K562 (cell line): Measurements from ENCODE around the gene RNASEH2A. TPM values are rescaled to one million over a fixed set of nuclear protein-coding genes. Genes with fewer than 3 reads are reported as not detected.
A peak's percentile ranks its signal among the peaks of the same experiment; 100 is the strongest.

Experiments used
- ATAC-seq: fragments of 200-7000 bp; cut with Tn5 transposase; 3 replicates; pipeline ENCODE4 v1.9.1; 2020; ENCODE audit warnings: moderate library complexity
- BruUV-seq: library from RNA; stranded (reverse); fragments of 400-500 nt; replicated peaks from 2 replicates; lab custom pipeline; 2021; lab: Mats Ljungman, UMichigan
- CTCF ChIA-PET: fragments of 300-600 bp; formaldehyde crosslinking; extraction: SDS; loops from one replicate; lab custom pipeline; 2021; ENCODE audit warnings: low intra/inter-chr PET ratio; lab: Yijun Ruan, JAX
- POLR2A ChIA-PET: fragments of 300-600, 350-650 bp; sonication (Branson Sonifier 250); formaldehyde crosslinking; extraction: SDS; loops from one replicate; lab custom pipeline; 2021; ENCODE audit warnings: antibody characterized with exemption, inconsistent platforms; lab: Yijun Ruan, JAX
- DNase-seq, 4 experiments: peaks; one replicate each; pipeline versions ENCODE4 v3.0.0 to v3.0.0-alpha.2; 2011 to 2018; ENCODE audit warnings: low spot score in 3 of 4, mixed read lengths in 3 of 4; ENCODE audit errors: extremely low read depth in 1 of 4
- FAIRE-seq: peaks from 2 replicates; lab custom pipeline; 2011; peaks lifted over from hg19 to GRCh38; lab: Jason Lieb, UNC
- H2AFZ ChIP-seq: 2 replicates; pipeline ENCODE4 v1.6.0; 2011; ENCODE audit warnings: low read depth, low read length, control low read depth, inconsistent platforms
- H3K27ac ChIP-seq: fragments of 200-600 bp; 3 replicates; pipeline ENCODE4 v1.8.0; 2011; ENCODE audit warnings: low read depth, mild to moderate bottlenecking, control low read depth, inconsistent platforms, low read length, moderate library complexity, mixed read lengths; ENCODE audit errors: extremely low read depth
- H3K27me3 ChIP-seq, 2 experiments: fragments of 300-600 bp in 1 of 2; 2 replicates in 1 of 2; 3 replicates in 1 of 2; pipeline versions ENCODE4 v1.6.0 to v1.8.0; 2011; ENCODE audit warnings: inconsistent platforms in 2 of 2, low read length in 2 of 2, mild to moderate bottlenecking in 1 of 2, mixed read lengths in 1 of 2, moderate library complexity in 1 of 2; ENCODE audit not compliant: control insufficient read depth in 2 of 2, insufficient read depth in 2 of 2
- H3K36me3 ChIP-seq: fragments of 300-600 bp; 3 replicates; pipeline ENCODE4 v1.8.0; 2011; ENCODE audit warnings: mild to moderate bottlenecking, low read length, inconsistent platforms; ENCODE audit not compliant: control insufficient read depth, insufficient read depth
- H3K4me1 ChIP-seq, 2 experiments: fragments of 200-600 bp in 1 of 2; replicated peaks in 1 of 2; 2 replicates in 1 of 2; 3 replicates in 1 of 2; pipeline versions ENCODE4 v1.5.1 to v1.8.0; 2011; ENCODE audit warnings: inconsistent platforms in 2 of 2, low read length in 2 of 2, mild to moderate bottlenecking in 1 of 2, mixed read lengths in 1 of 2, moderate library complexity in 1 of 2; ENCODE audit not compliant: control insufficient read depth in 2 of 2, insufficient read depth in 2 of 2
- H3K4me2 ChIP-seq: 2 replicates; pipeline ENCODE4 v1.6.1; 2011; ENCODE audit warnings: low read length, control low read depth, inconsistent platforms, mixed read lengths; ENCODE audit not compliant: insufficient read depth
- H3K4me3 ChIP-seq: fragments of 200-600 bp; sonication (generic), shearing (Covaris generic); 2 replicates; pipeline ENCODE4 v1.5.1; 2016; ENCODE audit warnings: control low read depth, inconsistent platforms
- H3K79me2 ChIP-seq: fragments of 200-600 bp; 3 replicates; pipeline ENCODE4 v1.8.0; 2011; ENCODE audit warnings: low read length, inconsistent platforms; ENCODE audit not compliant: control insufficient read depth, insufficient read depth
- H3K9ac ChIP-seq, 2 experiments: 2 replicates each; pipeline versions ENCODE4 v1.6.0 to v1.6.1; 2011; ENCODE audit warnings: low read depth in 2 of 2, low read length in 2 of 2, control low read depth in 1 of 2, inconsistent platforms in 1 of 2, mild to moderate bottlenecking in 1 of 2, mixed read lengths in 1 of 2; ENCODE audit not compliant: insufficient read depth in 1 of 2
- H3K9me1 ChIP-seq: one replicate; pipeline ENCODE4 v1.6.0; 2011; ENCODE audit warnings: inconsistent platforms, mild to moderate bottlenecking, low read length, moderate library complexity; ENCODE audit not compliant: control insufficient read depth, insufficient read depth
- H3K9me3 ChIP-seq: replicated peaks from 2 replicates; pipeline ENCODE4 v1.5.1; 2011; ENCODE audit warnings: low read depth, low read length, inconsistent platforms; ENCODE audit not compliant: control insufficient read depth, insufficient read depth
- H4K20me1 ChIP-seq: replicated peaks from 2 replicates; pipeline ENCODE4 v1.6.1; 2011; ENCODE audit warnings: low read length, inconsistent platforms, mixed read lengths; ENCODE audit not compliant: control insufficient read depth, insufficient read depth
- ATF3 ChIP-seq, 2 experiments: fragments of 450-650 bp in 1 of 2; sonication (generic) in 1 of 2; formaldehyde crosslinking in 1 of 2; IDR thresholded peaks in 1 of 2; conservative IDR thresholded peaks in 1 of 2; 2 replicates each; pipeline versions ENCODE4 v1.6.1 to v1.8.1; 2016 to 2023; ENCODE audit warnings: mild to moderate bottlenecking in 2 of 2, moderate library complexity in 2 of 2, inconsistent platforms in 1 of 2, missing genetic modification reagents in 1 of 2
- CHD1 ChIP-seq: fragments of 200-600 bp; sonication (generic); IDR thresholded peaks from one replicate; pipeline ENCODE4 v1.6.1; 2012; ENCODE audit warnings: mild to moderate bottlenecking, moderate library complexity, low read length, inconsistent platforms
- DLX4 ChIP-seq: fragments of 250-450 bp; sonication (Bioruptor Pico); IDR thresholded peaks from 2 replicates; pipeline ENCODE4 v1.6.1; 2021; ENCODE audit warnings: mild to moderate bottlenecking
- HNRNPLL ChIP-seq: fragments of 200-400 bp; formaldehyde crosslinking; IDR thresholded peaks from 2 replicates; pipeline ENCODE4 v1.6.1; 2017; ENCODE audit warnings: low read length, low read depth, mild to moderate bottlenecking; ENCODE audit not compliant: poor library complexity, severe bottlenecking
- HOXB6 ChIP-seq: fragments of 250-450 bp; sonication (Bioruptor Pico); IDR thresholded peaks from 2 replicates; pipeline ENCODE4 v1.5.1; 2022; ENCODE audit warnings: mild to moderate bottlenecking, borderline replicate concordance
- KAT2B ChIP-seq: IDR thresholded peaks from one replicate; pipeline ENCODE4 v1.6.1; 2012; ENCODE audit warnings: low read depth, mild to moderate bottlenecking, control low read depth, inconsistent platforms, low read length, moderate library complexity
- MAFF ChIP-seq: IDR thresholded peaks from 2 replicates; pipeline ENCODE4 v1.6.1; 2012; ENCODE audit warnings: low read length, improper control_type of control experiment
- MCM7 ChIP-seq, 2 experiments: fragments of 450-650 bp; IDR thresholded peaks; 2 replicates each; pipeline ENCODE4 v1.6.1; 2016 to 2018
- RAD51 ChIP-seq: fragments of 450-650 bp; IDR thresholded peaks from 2 replicates; pipeline ENCODE4 v1.7.1; 2016; ENCODE audit warnings: low read depth, mild to moderate bottlenecking, borderline replicate concordance
- SIN3B ChIP-seq: fragments of 450-650 bp; IDR thresholded peaks from 2 replicates; pipeline ENCODE4 v1.6.1; 2017; ENCODE audit warnings: low read depth, mild to moderate bottlenecking, moderate library complexity
- ZNF24 ChIP-seq: fragments of 450-650 bp; IDR thresholded peaks from 2 replicates; pipeline ENCODE4 v1.6.1; 2016
- ZNF324 ChIP-seq: fragments of 250-450 bp; sonication (Bioruptor Pico); IDR thresholded peaks from 2 replicates; pipeline ENCODE4 v1.4.0; 2020; ENCODE audit warnings: mild to moderate bottlenecking
- ZNF561 ChIP-seq: fragments of 450-650 bp; formaldehyde crosslinking; conservative IDR thresholded peaks from 2 replicates; pipeline ENCODE4 v1.4.0; 2020; ENCODE audit warnings: mild to moderate bottlenecking, moderate library complexity
- ZNF76 ChIP-seq: fragments of 250-450 bp; sonication (Bioruptor Pico); IDR thresholded peaks from 2 replicates; pipeline ENCODE4 v1.4.0; 2020; ENCODE audit warnings: mild to moderate bottlenecking, moderate library complexity, borderline replicate concordance
- WGBS: fragments of 100-300 bp; shearing (Covaris generic); methylation state at CpG from one replicate; pipeline ENCODE4 v1.1.6; 2016; ENCODE audit warnings: low coverage, mixed read lengths; ENCODE audit not compliant: insufficient coverage; ENCODE audit errors: missing lambda C conversion rate; 5-methylcytosine and 5-hydroxymethylcytosine counted together
- in situ Hi-C: fragments of 300-500 bp; cut with MboI; formaldehyde crosslinking; loops from 4 replicates; pipeline ENCODE4 v1.15.0; 2018; ENCODE audit warnings: inconsistent platforms, mixed read lengths
- intact Hi-C: fragments of 100-400 bp; cut with micrococcal nuclease; formaldehyde crosslinking; loops from 2 replicates; pipeline ENCODE4 v1.14.2; 2022
- polyA plus RNA-seq, 8 experiments: library from polyadenylated mRNA; depleted of rRNA in 4 of 8; stranded (reverse) in 5 of 8; unstranded in 3 of 8; fragments of >200 nt; fragmentation: Nextera tagmentation in 2 of 8; fragmentation: Illumina TruSeq in 1 of 8; extraction: Ambion mirVana in 2 of 8; extraction: Trizol in 1 of 8; gene quantifications; 2 replicates each; pipeline versions ENCODE4 v1.2.1 to v1.2.3, GENCODE V29; 2011 to 2014; ENCODE audit warnings: inconsistent platforms in 1 of 8, missing spikeins in 1 of 8
- total RNA-seq, 7 experiments: library from RNA; depleted of rRNA in 6 of 7; stranded (reverse); fragments of >200 nt in 6 of 7; fragmentation: Illumina TruSeq in 2 of 7; extraction: Trizol in 2 of 7; gene quantifications; 2 replicates each; pipeline versions ENCODE4 v1.2.1 to v1.2.3, GENCODE V29; 2011 to 2021; ENCODE audit warnings: low replicate concordance in 1 of 7
- TF ChIP-seq, protein P1 (sequence below), 2 experiments: fragments of 450-650 bp; IDR thresholded peaks; 2 replicates each; pipeline ENCODE4 v1.6.1; 2016
- TF ChIP-seq, protein P2 (sequence below), 2 experiments: IDR thresholded peaks; 2 replicates each; pipeline ENCODE4 v1.6.1; 2012; ENCODE audit warnings: improper control_type of control experiment in 2 of 2, low read depth in 2 of 2, low read length in 2 of 2, borderline replicate concordance in 1 of 2

RNASEH2A gene
- total and polyA plus RNA-seq, 9 of the 15 experiments (the other 6 are each of a cell fraction or from before 2014, with no cell fraction given) = 22.3 to 78.0 (median 61.7) TPM

- no peak; the same call in 2 of the 3 replicates for ATAC-seq
- intact Hi-C loops = no loop called here
- in situ Hi-C loops = no loop called here
- TF ChIP-seq RAD51 (no peak), HOXB6 (CRISPR knock-in tag) (no peak), CHD1 (peak; percentile 16), DLX4 (CRISPR knock-in tag) (no peak), ZNF324 (CRISPR knock-in tag) (no peak), ZNF24 (no peak), KAT2B (no peak), ZNF561 (CRISPR knock-in tag) (no peak), ATF3 (IDR thresholded peaks at IDR 0.05) (no peak), ATF3 (CRISPR knock-in tag; conservative IDR thresholded peaks at IDR 0.05) (no peak), ZNF76 (CRISPR knock-in tag) (no peak), HNRNPLL (no peak), SIN3B (no peak), MCM7 (IDR thresholded peaks at IDR 0.05) (0 out of 4 replicates have a peak, but pooled peaks of 1 of the 2 experiments have one; percentile 21), MAFF (no peak)
- TF ChIP-seq, protein P1, sequence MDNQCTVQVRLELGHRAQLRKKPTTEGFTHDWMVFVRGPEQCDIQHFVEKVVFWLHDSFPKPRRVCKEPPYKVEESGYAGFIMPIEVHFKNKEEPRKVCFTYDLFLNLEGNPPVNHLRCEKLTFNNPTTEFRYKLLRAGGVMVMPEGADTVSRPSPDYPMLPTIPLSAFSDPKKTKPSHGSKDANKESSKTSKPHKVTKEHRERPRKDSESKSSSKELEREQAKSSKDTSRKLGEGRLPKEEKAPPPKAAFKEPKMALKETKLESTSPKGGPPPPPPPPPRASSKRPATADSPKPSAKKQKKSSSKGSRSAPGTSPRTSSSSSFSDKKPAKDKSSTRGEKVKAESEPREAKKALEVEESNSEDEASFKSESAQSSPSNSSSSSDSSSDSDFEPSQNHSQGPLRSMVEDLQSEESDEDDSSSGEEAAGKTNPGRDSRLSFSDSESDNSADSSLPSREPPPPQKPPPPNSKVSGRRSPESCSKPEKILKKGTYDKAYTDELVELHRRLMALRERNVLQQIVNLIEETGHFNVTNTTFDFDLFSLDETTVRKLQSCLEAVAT (IDR thresholded peaks at IDR 0.05) = peak in 1 of 2 experiments; percentile 53; a peak in 1 of 4 replicates
- TF ChIP-seq, protein P2, sequence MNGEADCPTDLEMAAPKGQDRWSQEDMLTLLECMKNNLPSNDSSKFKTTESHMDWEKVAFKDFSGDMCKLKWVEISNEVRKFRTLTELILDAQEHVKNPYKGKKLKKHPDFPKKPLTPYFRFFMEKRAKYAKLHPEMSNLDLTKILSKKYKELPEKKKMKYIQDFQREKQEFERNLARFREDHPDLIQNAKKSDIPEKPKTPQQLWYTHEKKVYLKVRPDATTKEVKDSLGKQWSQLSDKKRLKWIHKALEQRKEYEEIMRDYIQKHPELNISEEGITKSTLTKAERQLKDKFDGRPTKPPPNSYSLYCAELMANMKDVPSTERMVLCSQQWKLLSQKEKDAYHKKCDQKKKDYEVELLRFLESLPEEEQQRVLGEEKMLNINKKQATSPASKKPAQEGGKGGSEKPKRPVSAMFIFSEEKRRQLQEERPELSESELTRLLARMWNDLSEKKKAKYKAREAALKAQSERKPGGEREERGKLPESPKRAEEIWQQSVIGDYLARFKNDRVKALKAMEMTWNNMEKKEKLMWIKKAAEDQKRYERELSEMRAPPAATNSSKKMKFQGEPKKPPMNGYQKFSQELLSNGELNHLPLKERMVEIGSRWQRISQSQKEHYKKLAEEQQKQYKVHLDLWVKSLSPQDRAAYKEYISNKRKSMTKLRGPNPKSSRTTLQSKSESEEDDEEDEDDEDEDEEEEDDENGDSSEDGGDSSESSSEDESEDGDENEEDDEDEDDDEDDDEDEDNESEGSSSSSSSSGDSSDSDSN (IDR thresholded peaks at IDR 0.05; ENCODE audit: borderline replicate concordance in 1 of 2, low read depth in 2 of 2, low read length in 2 of 2) = 0 out of 4 replicates have a peak, but pooled peaks of 1 of the 2 experiments have one; percentile 13
Observed at GRCh38 chr19:12789098-12789903, 17.1 kb upstream of the RNASEH2A start.

More at GRCh38 chr19:12789098-12789903, 17.1 kb upstream of the RNASEH2A start:
- 5% methylated on average over 16 of the region's 46 CpGs for WGBS
- Histone ChIP-seq H3K4me1 (peaks cover 54 to 88% of the 10 kb centered on the region in 2 experiments), H3K27ac (peak overlapping the region; percentile 89), H3K4me3 (peak overlapping the region; percentile 83), H3K36me3 (no peaks in the 10 kb centered on the region), H3K79me2 (peaks cover 36% of the 10 kb centered on the region), H3K27me3 (no peaks in the 10 kb centered on the region), H4K20me1 (peaks cover 13% of the 10 kb centered on the region; the same call in 1 of the 2 replicates), H3K9me1 (no peaks in the 10 kb centered on the region), H3K4me2 (peak overlapping the region; percentile 82), H3K9ac (peak overlapping the region; percentile 73 to 87), H2AFZ (peak overlapping the region; percentile 76), H3K9me3 (no peaks in the 10 kb centered on the region)
- CTCF ChIA-PET = no interaction called here
- peak; percentile 15 for FAIRE-seq
- POLR2A ChIA-PET = interaction anchor here (0.7 to 2.3 kb wide), 6 partner anchors 11 to 366 kb away, joined by 3 to 15 read pairs (median 4); partner anchors contain the start of gene GCDH
- peak in 1 of 4 experiments; percentile 50 for DNase-seq
- BruUV-seq = no TSS peak
